Uterus (tissue), 2 donors: ENCODE measurements around the gene UGT1A1.

Experiments used
- POLR2A ChIP-seq, 2 donors: fragments of 450-650 bp; IDR thresholded peaks; one replicate each; pipeline ENCODE4 v1.6.1; 2016; ENCODE audit warnings: antibody characterized with exemption in 2 of 2, mild to moderate bottlenecking in 1 of 2, moderate library complexity in 1 of 2
- TF ChIP-seq, protein P1 (sequence below), 4 experiments: fragments of 200-600 bp in 2 of 4; fragments of 450-650 bp in 2 of 4; sonication (generic) in 2 of 4; IDR thresholded peaks; one replicate each; pipeline ENCODE4 v1.5.1; 2016 to 2019; ENCODE audit warnings: antibody characterized with exemption in 4 of 4, mild to moderate bottlenecking in 2 of 4, moderate library complexity in 1 of 4

DNA sequence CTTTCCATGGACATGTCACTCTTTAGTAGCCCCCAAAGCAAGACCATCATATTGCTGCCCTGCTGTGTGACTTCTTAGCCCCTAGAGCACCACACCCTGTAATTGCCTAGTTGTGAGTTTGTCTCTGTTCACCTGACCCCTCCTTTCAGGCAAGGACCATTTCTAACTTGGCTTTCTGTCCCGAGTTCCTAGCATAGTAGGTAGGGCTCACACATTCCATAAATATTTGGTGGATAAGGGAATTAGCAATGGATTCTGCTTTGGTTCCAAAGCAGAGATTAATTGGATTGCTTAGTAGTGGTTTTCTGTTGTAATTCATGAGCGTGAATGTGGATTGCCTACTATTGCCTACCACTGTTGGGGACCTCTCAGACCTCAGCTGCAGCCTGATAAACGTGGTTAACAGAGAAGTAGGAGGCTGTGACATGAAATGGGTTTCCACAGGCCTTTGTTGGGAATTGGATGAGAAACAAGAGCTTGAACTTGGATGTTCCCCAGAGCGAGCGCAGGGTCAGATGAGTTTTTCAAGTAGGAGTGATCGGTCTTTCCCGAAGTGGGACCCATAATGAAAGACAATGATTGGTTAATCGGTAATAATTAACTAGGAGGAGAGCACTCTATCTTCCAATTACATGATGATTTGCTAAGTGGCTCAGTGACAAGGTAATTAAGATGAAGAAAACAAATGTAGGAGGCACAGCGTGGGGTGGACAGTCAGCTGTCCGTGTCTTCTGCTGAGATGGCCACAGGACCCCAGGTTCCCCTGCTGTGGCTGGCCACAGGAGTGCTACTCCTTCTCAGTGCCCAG lies 13.4 kb upstream of the UGT1A1 start:
- TF ChIP-seq, protein P1, sequence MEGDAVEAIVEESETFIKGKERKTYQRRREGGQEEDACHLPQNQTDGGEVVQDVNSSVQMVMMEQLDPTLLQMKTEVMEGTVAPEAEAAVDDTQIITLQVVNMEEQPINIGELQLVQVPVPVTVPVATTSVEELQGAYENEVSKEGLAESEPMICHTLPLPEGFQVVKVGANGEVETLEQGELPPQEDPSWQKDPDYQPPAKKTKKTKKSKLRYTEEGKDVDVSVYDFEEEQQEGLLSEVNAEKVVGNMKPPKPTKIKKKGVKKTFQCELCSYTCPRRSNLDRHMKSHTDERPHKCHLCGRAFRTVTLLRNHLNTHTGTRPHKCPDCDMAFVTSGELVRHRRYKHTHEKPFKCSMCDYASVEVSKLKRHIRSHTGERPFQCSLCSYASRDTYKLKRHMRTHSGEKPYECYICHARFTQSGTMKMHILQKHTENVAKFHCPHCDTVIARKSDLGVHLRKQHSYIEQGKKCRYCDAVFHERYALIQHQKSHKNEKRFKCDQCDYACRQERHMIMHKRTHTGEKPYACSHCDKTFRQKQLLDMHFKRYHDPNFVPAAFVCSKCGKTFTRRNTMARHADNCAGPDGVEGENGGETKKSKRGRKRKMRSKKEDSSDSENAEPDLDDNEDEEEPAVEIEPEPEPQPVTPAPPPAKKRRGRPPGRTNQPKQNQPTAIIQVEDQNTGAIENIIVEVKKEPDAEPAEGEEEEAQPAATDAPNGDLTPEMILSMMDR (IDR thresholded peaks at IDR 0.05), result no peak
- TF ChIP-seq POLR2A (IDR thresholded peaks at IDR 0.05), result no peak
